Measurements from ENCODE around the gene CYP2J2. TPM values are rescaled to one million over a fixed set of nuclear protein-coding genes. Genes with fewer than 3 reads are reported as not detected.

Gene CYP2J2
- polyA plus RNA-seq, 1 donor (not counting 4 experiments of a cell fraction or from before 2014, with no cell fraction given), result 6.7 TPM

GRCh38 chr1:59952065-59952464, 25.5 kb upstream of the CYP2J2 start:
- H3K27ac ChIP-seq (ENCODE audit: control insufficient read depth, insufficient read depth, low read length), result no peak overlapping the region
- no peaks in the 10 kb centered on the region for H3K9me1 ChIP-seq (ENCODE audit: control insufficient read depth, extremely low read depth, insufficient read depth, low read length)
- no peaks in the 10 kb centered on the region for H3K9me3 ChIP-seq (ENCODE audit: control insufficient read depth, low read depth, low read length)
- H3K27me3 ChIP-seq (ENCODE audit: control insufficient read depth, extremely low read depth, insufficient read depth, low read length), result no peaks in the 10 kb centered on the region
- no peak overlapping the region for H2AFZ ChIP-seq (ENCODE audit: control insufficient read depth, low read length)
- H4K20me1 ChIP-seq (ENCODE audit: control insufficient read depth, extremely low read depth, insufficient read depth, low read length), result no peaks in the 10 kb centered on the region
- H3K4me2 ChIP-seq (ENCODE audit: control insufficient read depth, extremely low read depth, insufficient read depth, low read depth, low read length), result no peak overlapping the region
- H3K9ac ChIP-seq (ENCODE audit: control insufficient read depth, extremely low read depth, insufficient read depth, low read length), result no peak overlapping the region
- TF ChIP-seq CTCF (optimal IDR thresholded peaks at IDR 0.05 in 1 of 3, IDR thresholded peaks at IDR 0.05 in 1 of 3, conservative IDR thresholded peaks at IDR 0.05 in 1 of 3; ENCODE audit: extremely low read depth in 1 of 3, insufficient read depth in 2 of 3, low read length in 3 of 3) (no peak), EZH2 (IDR thresholded peaks at IDR 0.05; ENCODE audit: low read length) (no peak)
- FAIRE-seq (no peak), DNase-seq (ENCODE audit: low read depth, low spot score) (no peak)
- no peaks in the 10 kb centered on the region for H3K36me3 ChIP-seq (ENCODE audit: control insufficient read depth in 2 of 2, extremely low read depth in 1 of 2, insufficient read depth in 2 of 2, low read length in 2 of 2)
- dilution Hi-C loops (cut with MboI; ENCODE audit: extremely low pct_ligation_motif_present, low sequenced_read_pairs), result no loop called here
- no peak overlapping the region for H3K4me3 ChIP-seq (ENCODE audit: control insufficient read depth in 2 of 3, extremely low read depth in 1 of 3, insufficient read depth in 2 of 3, low read depth in 1 of 3, low read length in 3 of 3)
- H3K4me1 ChIP-seq (ENCODE audit: control insufficient read depth, extremely low read depth, insufficient read depth, low read length), result no peaks in the 10 kb centered on the region
- no peaks in the 10 kb centered on the region for H3K79me2 ChIP-seq (ENCODE audit: control insufficient read depth, insufficient read depth, low read length)

GRCh38 chr1:59949648-59950047, 23.1 kb upstream of the CYP2J2 start:
- Histone ChIP-seq H4K20me1 (ENCODE audit: control insufficient read depth, extremely low read depth, insufficient read depth, low read length) (no peaks in the 10 kb centered on the region), H3K27ac (ENCODE audit: control insufficient read depth, insufficient read depth, low read length) (no peak overlapping the region), H3K4me2 (ENCODE audit: control insufficient read depth, extremely low read depth, insufficient read depth, low read depth, low read length) (no peak overlapping the region), H2AFZ (ENCODE audit: control insufficient read depth, low read length) (no peak overlapping the region), H3K9me1 (ENCODE audit: control insufficient read depth, extremely low read depth, insufficient read depth, low read length) (no peaks in the 10 kb centered on the region), H3K9ac (ENCODE audit: control insufficient read depth, extremely low read depth, insufficient read depth, low read length) (no peak overlapping the region), H3K4me1 (ENCODE audit: control insufficient read depth, extremely low read depth, insufficient read depth, low read length) (no peaks in the 10 kb centered on the region), H3K9me3 (ENCODE audit: control insufficient read depth, low read depth, low read length) (no peaks in the 10 kb centered on the region), H3K36me3 (ENCODE audit: control insufficient read depth in 2 of 2, extremely low read depth in 1 of 2, insufficient read depth in 2 of 2, low read length in 2 of 2) (no peaks in the 10 kb centered on the region), H3K79me2 (ENCODE audit: control insufficient read depth, insufficient read depth, low read length) (no peaks in the 10 kb centered on the region), H3K27me3 (ENCODE audit: control insufficient read depth, extremely low read depth, insufficient read depth, low read length) (no peaks in the 10 kb centered on the region), H3K4me3 (ENCODE audit: control insufficient read depth in 2 of 3, extremely low read depth in 1 of 3, insufficient read depth in 2 of 3, low read depth in 1 of 3, low read length in 3 of 3) (no peak overlapping the region)
- no peak for FAIRE-seq
- dilution Hi-C loops (cut with MboI; ENCODE audit: extremely low pct_ligation_motif_present, low sequenced_read_pairs), result no loop called here
- DNase-seq (ENCODE audit: low read depth, low spot score), result no peak
- no peak for TF ChIP-seq EZH2 (IDR thresholded peaks at IDR 0.05; ENCODE audit: low read length)
- TF ChIP-seq CTCF (optimal IDR thresholded peaks at IDR 0.05 in 1 of 3, IDR thresholded peaks at IDR 0.05 in 1 of 3, conservative IDR thresholded peaks at IDR 0.05 in 1 of 3; ENCODE audit: extremely low read depth in 1 of 3, insufficient read depth in 2 of 3, low read length in 3 of 3), result no peak

All from keratinocyte (primary cell).